Measurements from ENCODE around the gene PPM1E. TPM values are rescaled to one million over a fixed set of nuclear protein-coding genes. Genes with fewer than 3 reads are reported as not detected.
"Not testable (repeated sequence)": the region's sequence is repeated elsewhere in the genome, so short reads cannot be mapped to it uniquely, and the experiment has no call there.

Gene PPM1E
- total and polyA plus RNA-seq, 5 donors from 2014 or later, result not detected

DNA sequence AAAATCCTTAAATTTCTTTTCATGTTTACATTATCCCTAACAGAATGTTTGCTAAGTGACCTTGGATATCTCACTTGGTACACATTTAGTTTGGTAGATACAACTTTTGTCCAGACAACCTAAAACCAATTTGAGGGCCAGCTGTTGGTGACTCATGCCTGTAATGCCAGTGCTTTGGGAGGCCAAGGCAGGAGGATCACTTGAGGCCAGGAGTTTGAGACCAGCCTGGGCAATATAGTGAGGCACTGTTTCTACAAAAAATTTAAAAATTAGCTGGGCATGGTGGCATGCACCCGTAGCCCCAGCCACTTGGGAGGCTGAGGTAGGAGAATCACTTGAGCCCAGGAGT lies 202.0 kb downstream of the PPM1E start:
- H3K36me3 Mint-ChIP-seq; DNase-seq; H3K4me1 ChIP-seq (ENCODE audit: control insufficient read depth, insufficient read depth, low read length, poor library complexity, severe bottlenecking); H3K4me3 Mint-ChIP-seq; H3K4me3 ChIP-seq (ENCODE audit: low read depth, low read length); H3K9me3 ChIP-seq (ENCODE audit: control insufficient read depth in 2 of 2, low read length in 2 of 2); ATAC-seq (ENCODE audit: low read depth in 2 of 2); H3K27ac ChIP-seq (ENCODE audit: insufficient read depth, low read length, poor library complexity, severe bottlenecking); H3K27ac Mint-ChIP-seq; H3K4me1 Mint-ChIP-seq; H3K36me3 ChIP-seq (ENCODE audit: control insufficient read depth, insufficient read depth, low read length); H3K27me3 ChIP-seq (ENCODE audit: control insufficient read depth, insufficient read depth, low read length): not testable (repeated sequence)
- H3K27me3 Mint-ChIP-seq, result peaks cover 13% of the 10 kb centered on the region
- peaks cover 0 to 10% (median 0%) of the 10 kb centered on the region in 7 donors for H3K9me3 Mint-ChIP-seq

GRCh38 chr17:58960068-58960467 lies 204.4 kb downstream of the PPM1E start:
- Mint-ChIP-seq H3K27ac (no peak overlapping the region), H3K4me1 (no peaks in the 10 kb centered on the region), H3K36me3 (no peaks in the 10 kb centered on the region), H3K4me3 (no peak overlapping the region), H3K27me3 (peaks cover 13% of the 10 kb centered on the region), H3K9me3 (no peaks in the 10 kb centered on the region)
- DNase-seq, result peak in 1 of 3 donors; percentile 27
- ATAC-seq (ENCODE audit: low read depth in 2 of 2), result no peak
- H3K4me1 ChIP-seq (ENCODE audit: control insufficient read depth, insufficient read depth, low read length, poor library complexity, severe bottlenecking), result no peaks in the 10 kb centered on the region
- no peak overlapping the region for H3K27ac ChIP-seq (ENCODE audit: insufficient read depth, low read length, poor library complexity, severe bottlenecking)
- no peaks in the 10 kb centered on the region for H3K27me3 ChIP-seq (ENCODE audit: control insufficient read depth, insufficient read depth, low read length)
- H3K36me3 ChIP-seq (ENCODE audit: control insufficient read depth, insufficient read depth, low read length), result no peaks in the 10 kb centered on the region
- H3K9me3 ChIP-seq (ENCODE audit: control insufficient read depth in 2 of 2, low read length in 2 of 2), result no peaks in the 10 kb centered on the region
- H3K4me3 ChIP-seq (ENCODE audit: low read depth, low read length), result no peak overlapping the region

DNA sequence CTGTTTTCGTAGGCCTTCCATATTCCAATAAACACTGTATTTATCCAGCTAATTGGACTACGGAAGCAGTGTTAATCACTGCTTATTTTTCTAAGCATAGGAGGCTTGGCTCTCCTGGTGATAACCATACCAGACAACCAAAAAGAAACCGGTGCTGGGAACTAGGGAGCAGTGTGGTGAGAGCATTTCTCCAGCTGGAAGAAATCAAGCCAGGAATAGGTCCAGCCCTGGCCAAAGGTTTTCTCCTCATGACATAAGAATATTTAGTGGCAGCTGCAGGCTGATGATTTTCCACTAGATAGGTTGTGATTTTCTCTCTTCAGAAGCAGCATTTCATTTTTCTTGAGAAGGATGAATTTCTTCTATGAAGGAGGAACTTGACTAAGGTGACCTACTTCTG lies 209.6 kb downstream of the PPM1E start:
- Histone ChIP-seq H3K27ac (ENCODE audit: insufficient read depth, low read length, poor library complexity, severe bottlenecking) (no peak overlapping the region), H3K9me3 (ENCODE audit: control insufficient read depth in 2 of 2, low read length in 2 of 2) (no peaks in the 10 kb centered on the region), H3K27me3 (ENCODE audit: control insufficient read depth, insufficient read depth, low read length) (no peaks in the 10 kb centered on the region), H3K36me3 (ENCODE audit: control insufficient read depth, insufficient read depth, low read length) (no peaks in the 10 kb centered on the region), H3K4me3 (ENCODE audit: low read depth, low read length) (no peak overlapping the region), H3K4me1 (ENCODE audit: control insufficient read depth, insufficient read depth, low read length, poor library complexity, severe bottlenecking) (no peaks in the 10 kb centered on the region)
- H3K27me3 Mint-ChIP-seq, result no peaks in the 10 kb centered on the region
- ATAC-seq (ENCODE audit: low read depth in 2 of 2) (no peak), DNase-seq (no peak)
- no peak overlapping the region for H3K27ac Mint-ChIP-seq
- peaks cover 0 to 5% (median 0%) of the 10 kb centered on the region in 4 donors for H3K4me1 Mint-ChIP-seq
- H3K4me3 Mint-ChIP-seq, result no peak overlapping the region
- H3K36me3 Mint-ChIP-seq, result no peaks in the 10 kb centered on the region
- no peaks in the 10 kb centered on the region for H3K9me3 Mint-ChIP-seq

GRCh38 chr17:58966208-58966607 lies 210.6 kb downstream of the PPM1E start:
- Histone ChIP-seq H3K27ac (ENCODE audit: insufficient read depth, low read length, poor library complexity, severe bottlenecking) (no peak overlapping the region), H3K4me3 (ENCODE audit: low read depth, low read length) (no peak overlapping the region), H3K9me3 (ENCODE audit: control insufficient read depth in 2 of 2, low read length in 2 of 2) (no peaks in the 10 kb centered on the region), H3K4me1 (ENCODE audit: control insufficient read depth, insufficient read depth, low read length, poor library complexity, severe bottlenecking) (no peaks in the 10 kb centered on the region), H3K36me3 (ENCODE audit: control insufficient read depth, insufficient read depth, low read length) (no peaks in the 10 kb centered on the region), H3K27me3 (ENCODE audit: control insufficient read depth, insufficient read depth, low read length) (no peaks in the 10 kb centered on the region)
- no peak for ATAC-seq (ENCODE audit: low read depth in 2 of 2)
- no peak overlapping the region for H3K4me3 Mint-ChIP-seq
- H3K27me3 Mint-ChIP-seq, result no peaks in the 10 kb centered on the region
- no peak overlapping the region for H3K27ac Mint-ChIP-seq
- no peak for DNase-seq
- H3K4me1 Mint-ChIP-seq, result peaks cover 0 to 5% (median 0%) of the 10 kb centered on the region in 4 donors
- H3K9me3 Mint-ChIP-seq, result no peaks in the 10 kb centered on the region
- H3K36me3 Mint-ChIP-seq, result no peaks in the 10 kb centered on the region

DNA sequence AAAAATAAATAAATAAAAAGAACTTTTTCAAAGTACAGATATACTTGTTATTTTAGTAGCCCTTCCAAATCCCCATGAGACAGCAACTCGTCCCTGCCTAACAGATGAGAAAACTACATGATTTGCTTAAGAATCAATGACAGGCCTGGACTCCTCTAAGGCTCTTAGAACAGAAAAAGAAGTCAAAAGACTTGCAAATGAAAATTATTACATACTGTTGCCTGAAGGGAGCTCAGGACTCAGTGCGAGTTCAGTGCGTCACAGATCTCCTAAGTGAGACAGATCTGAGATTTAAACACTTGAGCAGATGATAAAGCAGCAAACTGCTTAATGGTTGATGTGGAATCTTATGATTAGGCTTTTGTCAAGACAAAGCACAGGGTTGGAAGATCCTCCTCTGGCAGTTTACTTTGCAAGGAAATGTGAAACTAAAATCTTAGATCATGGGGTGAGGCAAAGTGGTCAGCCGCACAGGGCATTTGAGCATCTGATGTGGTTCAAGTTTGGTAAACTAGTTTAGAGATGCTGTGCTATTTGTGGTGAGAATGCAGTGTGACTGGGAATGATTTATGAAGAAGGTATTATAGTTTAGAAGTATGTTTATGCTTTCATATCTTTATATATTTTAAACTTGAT lies 212.9 kb downstream of the PPM1E start:
- no peaks in the 10 kb centered on the region for H3K4me1 ChIP-seq (ENCODE audit: control insufficient read depth, insufficient read depth, low read length, poor library complexity, severe bottlenecking)
- H3K4me3 Mint-ChIP-seq, result no peak overlapping the region
- H3K27me3 ChIP-seq (ENCODE audit: control insufficient read depth, insufficient read depth, low read length), result no peaks in the 10 kb centered on the region
- peaks cover 0 to 5% (median 0%) of the 10 kb centered on the region in 4 donors for H3K4me1 Mint-ChIP-seq
- no peaks in the 10 kb centered on the region for H3K9me3 ChIP-seq (ENCODE audit: control insufficient read depth in 2 of 2, low read length in 2 of 2)
- H3K36me3 ChIP-seq (ENCODE audit: control insufficient read depth, insufficient read depth, low read length), result no peaks in the 10 kb centered on the region
- no peaks in the 10 kb centered on the region for H3K27me3 Mint-ChIP-seq
- H3K36me3 Mint-ChIP-seq, result no peaks in the 10 kb centered on the region
- DNase-seq, result no peak
- no peak for ATAC-seq (ENCODE audit: low read depth in 2 of 2)
- no peaks in the 10 kb centered on the region for H3K9me3 Mint-ChIP-seq
- H3K4me3 ChIP-seq (ENCODE audit: low read depth, low read length), result no peak overlapping the region
- no peak overlapping the region for H3K27ac ChIP-seq (ENCODE audit: insufficient read depth, low read length, poor library complexity, severe bottlenecking)
- peak overlapping the region in 1 of 3 donors; percentile 70 for H3K27ac Mint-ChIP-seq

DNA sequence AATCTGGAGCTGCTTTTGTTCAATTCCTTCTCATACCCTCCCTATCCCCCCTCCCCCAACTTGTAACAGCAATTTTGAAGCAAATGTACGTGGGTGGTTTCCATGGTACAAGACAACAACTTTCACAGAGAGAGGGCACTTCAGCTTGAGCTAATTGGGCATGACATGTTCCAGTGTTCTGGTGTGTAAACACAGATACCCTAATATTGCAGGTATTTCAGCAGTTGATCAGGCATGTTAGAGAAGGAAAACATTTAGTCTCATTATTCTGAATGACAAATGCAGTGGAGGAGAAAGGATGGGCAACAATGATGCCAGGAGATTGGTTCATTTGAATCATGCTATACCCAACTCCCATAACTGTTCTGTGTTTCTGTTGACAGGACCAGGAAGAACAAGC lies 213.5 kb downstream of the PPM1E start:
- DNase-seq (no peak), ATAC-seq (ENCODE audit: low read depth in 2 of 2) (no peak)
- Histone ChIP-seq H3K36me3 (ENCODE audit: control insufficient read depth, insufficient read depth, low read length) (no peaks in the 10 kb centered on the region), H3K4me1 (ENCODE audit: control insufficient read depth, insufficient read depth, low read length, poor library complexity, severe bottlenecking) (no peaks in the 10 kb centered on the region), H3K27ac (ENCODE audit: insufficient read depth, low read length, poor library complexity, severe bottlenecking) (no peak overlapping the region), H3K4me3 (ENCODE audit: low read depth, low read length) (no peak overlapping the region), H3K27me3 (ENCODE audit: control insufficient read depth, insufficient read depth, low read length) (no peaks in the 10 kb centered on the region), H3K9me3 (ENCODE audit: control insufficient read depth in 2 of 2, low read length in 2 of 2) (no peaks in the 10 kb centered on the region)
- H3K27ac Mint-ChIP-seq, result no peak overlapping the region
- H3K27me3 Mint-ChIP-seq, result no peaks in the 10 kb centered on the region
- H3K4me1 Mint-ChIP-seq, result peaks cover 0 to 5% (median 0%) of the 10 kb centered on the region in 4 donors
- H3K9me3 Mint-ChIP-seq, result no peaks in the 10 kb centered on the region
- no peak overlapping the region for H3K4me3 Mint-ChIP-seq
- H3K36me3 Mint-ChIP-seq, result no peaks in the 10 kb centered on the region

DNA sequence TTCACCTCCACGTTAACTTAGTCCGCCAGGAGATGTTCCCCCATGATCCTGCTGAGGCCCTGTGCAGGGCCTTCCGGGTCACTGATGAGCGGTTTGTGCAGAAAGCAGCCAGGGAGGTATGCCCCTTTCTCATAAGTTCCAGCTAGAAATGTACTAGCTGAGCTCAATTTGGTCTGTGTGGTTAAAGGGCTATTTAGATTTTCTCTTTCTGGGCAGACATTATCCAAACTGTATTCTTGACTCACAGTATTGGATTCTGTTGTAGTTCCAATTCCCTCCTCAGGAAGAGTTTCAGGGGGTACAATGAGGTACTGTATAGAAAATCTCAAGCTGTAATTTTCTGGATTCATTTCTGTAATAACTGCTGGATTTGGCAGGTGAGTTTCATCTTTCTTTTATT lies 214.0 kb downstream of the PPM1E start:
- no peak overlapping the region for H3K27ac ChIP-seq (ENCODE audit: insufficient read depth, low read length, poor library complexity, severe bottlenecking)
- DNase-seq (no peak), ATAC-seq (ENCODE audit: low read depth in 2 of 2) (no peak)
- no peak overlapping the region for H3K27ac Mint-ChIP-seq
- H3K27me3 ChIP-seq (ENCODE audit: control insufficient read depth, insufficient read depth, low read length), result no peaks in the 10 kb centered on the region
- H3K36me3 ChIP-seq (ENCODE audit: control insufficient read depth, insufficient read depth, low read length), result no peaks in the 10 kb centered on the region
- no peak overlapping the region for H3K4me3 Mint-ChIP-seq
- no peaks in the 10 kb centered on the region for H3K4me1 ChIP-seq (ENCODE audit: control insufficient read depth, insufficient read depth, low read length, poor library complexity, severe bottlenecking)
- no peak overlapping the region for H3K4me3 ChIP-seq (ENCODE audit: low read depth, low read length)
- H3K9me3 ChIP-seq (ENCODE audit: control insufficient read depth in 2 of 2, low read length in 2 of 2), result no peaks in the 10 kb centered on the region
- H3K27me3 Mint-ChIP-seq, result no peaks in the 10 kb centered on the region
- peaks cover 0 to 5% (median 0%) of the 10 kb centered on the region in 4 donors for H3K4me1 Mint-ChIP-seq
- no peaks in the 10 kb centered on the region for H3K36me3 Mint-ChIP-seq
- H3K9me3 Mint-ChIP-seq, result no peaks in the 10 kb centered on the region

DNA sequence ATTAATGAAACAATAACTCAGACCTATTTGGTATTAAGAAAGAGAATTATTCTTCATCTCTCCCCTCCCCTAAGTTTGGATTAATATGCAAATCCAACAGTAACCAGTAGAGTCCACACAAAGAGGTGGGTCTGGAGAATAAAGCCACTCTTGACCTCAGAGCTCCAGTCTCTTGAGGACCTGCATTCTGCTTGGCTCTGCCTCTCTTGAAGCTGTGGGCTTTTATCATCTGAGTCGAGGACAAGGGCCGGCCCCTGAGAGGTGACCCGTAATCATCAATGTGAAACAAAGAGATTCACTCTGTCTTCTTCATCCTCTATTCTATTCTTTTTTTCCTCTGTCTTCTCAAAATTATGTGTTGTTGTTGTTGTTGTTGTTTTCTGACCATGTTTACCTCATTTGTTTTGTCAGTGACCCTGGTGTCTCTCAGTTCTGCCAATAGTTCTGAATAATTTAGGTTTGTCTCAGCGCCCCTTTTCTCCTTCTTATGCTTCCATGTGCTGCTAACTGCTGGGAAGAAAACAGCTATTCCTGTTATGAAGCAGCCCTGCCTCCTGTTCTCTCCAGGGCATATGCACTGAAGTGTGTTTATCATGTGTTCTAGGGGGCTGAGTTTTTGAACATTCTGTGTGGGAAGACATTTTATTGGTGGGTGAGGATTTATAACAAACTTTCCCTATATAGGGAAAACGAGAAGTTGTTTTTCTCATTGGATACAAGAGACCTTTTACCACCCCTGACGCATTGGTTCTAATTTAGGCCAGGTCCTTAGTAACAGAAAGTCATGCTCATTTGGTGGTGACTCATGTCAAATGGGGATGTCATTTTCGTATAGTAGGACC lies 215.2 kb downstream of the PPM1E start:
- Histone ChIP-seq H3K36me3 (ENCODE audit: control insufficient read depth, insufficient read depth, low read length) (no peaks in the 10 kb centered on the region), H3K27ac (ENCODE audit: insufficient read depth, low read length, poor library complexity, severe bottlenecking) (no peak overlapping the region), H3K9me3 (ENCODE audit: control insufficient read depth in 2 of 2, low read length in 2 of 2) (no peaks in the 10 kb centered on the region), H3K27me3 (ENCODE audit: control insufficient read depth, insufficient read depth, low read length) (no peaks in the 10 kb centered on the region), H3K4me3 (ENCODE audit: low read depth, low read length) (no peak overlapping the region), H3K4me1 (ENCODE audit: control insufficient read depth, insufficient read depth, low read length, poor library complexity, severe bottlenecking) (no peaks in the 10 kb centered on the region)
- DNase-seq (no peak), ATAC-seq (ENCODE audit: low read depth in 2 of 2) (no peak)
- peaks cover 0 to 5% (median 0%) of the 10 kb centered on the region in 4 donors for H3K4me1 Mint-ChIP-seq
- H3K4me3 Mint-ChIP-seq, result no peak overlapping the region
- no peaks in the 10 kb centered on the region for H3K9me3 Mint-ChIP-seq
- no peaks in the 10 kb centered on the region for H3K27me3 Mint-ChIP-seq
- no peaks in the 10 kb centered on the region for H3K36me3 Mint-ChIP-seq
- peak overlapping the region in 1 of 3 donors; percentile 16 for H3K27ac Mint-ChIP-seq

Measured in CD4-positive, CD25-positive, alpha-beta regulatory T cell (primary cell).